ENCODE data around the gene FBXW11.
"Not testable (repeated sequence)": the region's sequence is repeated elsewhere in the genome, so short reads cannot be mapped to it uniquely, and the experiment has no call there.

Gene FBXW11

DNA sequence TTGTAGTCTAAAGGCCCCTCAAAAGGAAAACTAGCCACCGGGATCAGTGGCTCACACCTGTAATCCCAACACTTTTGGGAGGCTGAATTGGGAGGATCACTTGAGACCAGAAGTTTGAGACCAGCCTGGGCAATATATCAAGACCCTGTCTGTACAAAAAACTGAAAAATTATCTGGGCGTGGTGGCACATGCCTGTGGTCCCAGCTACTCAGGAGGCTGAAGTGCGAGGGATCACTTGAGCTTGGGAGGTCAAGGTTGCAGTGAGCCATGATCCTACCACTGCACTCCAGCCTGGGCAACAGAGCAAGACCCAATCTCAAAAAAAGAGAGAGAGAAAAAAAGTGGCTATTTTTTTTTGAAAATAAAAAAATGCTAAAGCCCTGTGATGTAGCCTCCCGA is 55.2 kb downstream of the FBXW11 start:
- no peak for DNase-seq

DNA sequence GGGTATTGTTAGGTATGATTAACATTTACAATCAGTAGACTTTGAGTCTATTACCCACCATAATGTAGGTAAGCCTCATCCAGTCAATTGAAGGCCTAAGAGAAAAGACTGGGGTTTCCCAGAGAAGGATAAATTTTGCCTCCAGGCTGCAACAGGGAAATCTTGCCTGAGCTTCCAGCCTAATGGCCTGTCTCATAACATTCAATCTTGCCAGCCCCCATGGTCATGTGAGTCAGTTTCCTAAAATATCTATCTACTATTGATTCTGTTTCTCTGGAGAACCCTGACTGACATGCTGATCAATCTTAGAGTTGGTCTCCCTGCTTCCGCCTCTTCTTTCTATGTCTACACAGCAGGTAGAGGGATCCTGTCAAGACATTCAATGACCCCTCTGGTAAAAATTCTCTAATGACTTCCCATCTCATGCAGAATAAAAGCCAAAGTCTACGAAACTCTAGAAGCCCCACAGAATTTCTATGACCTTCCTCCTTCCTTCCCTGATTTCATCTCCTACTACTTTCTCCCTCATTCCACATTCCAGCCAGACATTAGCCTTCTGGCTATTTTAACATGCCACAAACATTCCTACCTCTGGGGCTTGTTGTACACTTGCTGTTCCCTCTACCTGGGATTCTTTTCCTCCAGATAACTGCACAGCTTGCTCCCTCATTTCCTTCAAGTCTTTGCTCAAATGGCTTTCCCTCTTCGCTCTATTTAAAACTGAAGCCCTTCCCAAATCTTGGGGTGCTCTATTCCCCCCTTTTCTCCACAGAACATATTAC is 60.2 kb downstream of the FBXW11 start:
- DNase-seq = no peak

DNA sequence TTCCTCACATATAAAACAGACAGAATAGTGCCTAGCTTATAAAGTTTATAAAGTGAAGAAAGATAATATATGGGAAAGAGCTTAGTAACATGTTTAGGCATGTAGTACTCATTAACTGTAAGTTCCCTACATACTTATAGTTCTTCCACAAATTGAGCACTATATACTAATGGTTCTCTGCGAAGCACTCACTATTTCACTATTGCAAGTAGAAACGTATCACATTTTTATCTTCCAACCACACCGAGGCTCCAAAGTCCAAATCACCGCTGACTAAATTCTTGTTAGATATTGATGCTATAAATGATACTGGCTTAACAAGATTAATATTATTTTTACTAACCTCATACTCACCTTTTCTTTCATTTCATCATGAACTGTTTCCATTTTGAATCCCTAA is 61.0 kb downstream of the FBXW11 start:
- no peak for DNase-seq

DNA sequence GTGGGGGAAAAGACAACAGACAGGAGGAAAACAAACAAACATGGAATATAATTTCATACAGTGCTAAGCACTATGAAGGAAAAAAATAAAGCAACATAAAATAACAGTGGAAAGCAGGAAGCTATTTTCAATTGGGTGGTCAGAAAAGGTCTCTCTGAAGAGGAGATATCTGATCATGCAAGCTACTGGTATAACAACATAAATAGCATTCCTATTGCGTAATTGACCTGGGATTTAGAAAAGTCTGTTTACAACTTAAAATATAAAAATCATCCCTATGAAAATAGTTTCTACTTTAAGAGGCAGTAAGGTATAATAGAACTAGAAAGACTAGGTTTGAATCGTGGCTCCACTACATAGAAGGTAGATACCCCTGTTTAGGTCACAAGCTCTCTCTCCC is 61.4 kb downstream of the FBXW11 start:
- no peak for DNase-seq

DNA sequence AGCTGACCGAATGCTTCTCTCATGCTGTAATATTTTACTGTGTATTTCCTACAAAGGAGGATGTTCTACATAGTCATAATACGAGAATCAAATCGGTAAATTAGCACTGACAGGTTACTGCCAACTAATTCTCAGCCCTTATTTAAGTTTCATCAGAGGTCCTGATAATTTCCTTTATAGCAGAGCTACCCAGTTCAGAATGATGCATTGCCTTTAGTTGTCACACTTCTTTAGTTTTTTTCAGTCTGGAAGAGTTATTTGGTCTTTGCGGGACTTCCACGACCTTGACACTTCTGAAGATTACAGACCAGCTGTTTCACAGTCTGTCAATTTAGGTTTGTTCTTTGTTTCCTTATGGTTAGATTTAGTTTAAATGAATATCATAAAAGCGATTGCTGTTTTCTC is 64.3 kb downstream of the FBXW11 start:
- not testable (repeated sequence) for DNase-seq

DNA sequence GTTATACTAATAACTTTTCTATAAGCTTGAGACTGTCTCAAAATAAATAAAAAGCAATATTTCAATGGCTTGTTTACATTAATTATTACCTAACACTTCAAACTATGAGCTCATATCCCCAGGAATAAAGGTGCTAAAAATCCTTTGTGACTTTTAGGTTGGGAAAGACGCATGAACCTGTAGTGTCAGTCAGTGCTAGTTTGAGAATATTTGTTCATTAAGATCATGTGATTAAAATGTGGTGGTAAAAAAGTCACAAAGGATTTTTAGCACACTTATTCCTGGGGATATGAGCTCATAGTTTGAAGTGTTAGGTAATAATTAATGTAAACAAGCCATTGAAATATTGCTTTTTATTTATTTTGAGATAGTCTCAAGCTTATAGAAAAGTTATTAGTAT is 64.8 kb downstream of the FBXW11 start:
- DNase-seq = not testable (repeated sequence)

DNA sequence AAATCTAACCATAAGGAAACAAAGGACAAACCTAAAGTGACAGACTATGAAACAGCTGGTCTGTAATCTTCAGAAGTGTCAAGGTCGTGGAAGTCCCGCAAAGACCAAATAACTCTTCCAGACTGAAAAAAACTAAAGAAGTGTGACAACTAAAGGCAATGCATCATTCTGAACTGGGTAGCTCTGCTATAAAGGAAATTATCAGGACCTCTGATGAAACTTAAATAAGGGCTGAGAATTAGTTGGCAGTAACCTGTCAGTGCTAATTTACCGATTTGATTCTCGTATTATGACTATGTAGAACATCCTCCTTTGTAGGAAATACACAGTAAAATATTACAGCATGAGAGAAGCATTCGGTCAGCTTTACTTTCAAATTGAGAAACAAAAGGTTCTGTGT is 65.2 kb downstream of the FBXW11 start:
- DNase-seq = not testable (repeated sequence)

DNA sequence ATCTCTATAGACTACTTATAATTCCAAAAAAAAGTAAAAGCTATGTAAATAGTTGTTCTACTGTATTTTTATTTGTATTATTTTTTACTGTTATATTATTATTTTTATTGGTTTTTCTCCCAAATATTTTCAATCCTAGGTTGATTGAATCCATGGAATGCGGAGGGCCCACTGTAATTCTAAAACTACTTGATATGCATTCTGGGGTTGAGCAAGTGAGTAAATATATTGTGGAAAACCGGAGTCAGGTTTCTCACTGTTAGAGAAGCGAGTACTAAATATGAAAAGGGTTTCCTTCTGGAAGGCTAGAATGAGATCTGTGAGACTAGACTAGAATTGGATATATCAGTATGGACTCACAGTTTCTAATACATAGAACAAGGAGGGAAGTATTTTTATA is 66.5 kb downstream of the FBXW11 start:
- DNase-seq = no peak

DNA sequence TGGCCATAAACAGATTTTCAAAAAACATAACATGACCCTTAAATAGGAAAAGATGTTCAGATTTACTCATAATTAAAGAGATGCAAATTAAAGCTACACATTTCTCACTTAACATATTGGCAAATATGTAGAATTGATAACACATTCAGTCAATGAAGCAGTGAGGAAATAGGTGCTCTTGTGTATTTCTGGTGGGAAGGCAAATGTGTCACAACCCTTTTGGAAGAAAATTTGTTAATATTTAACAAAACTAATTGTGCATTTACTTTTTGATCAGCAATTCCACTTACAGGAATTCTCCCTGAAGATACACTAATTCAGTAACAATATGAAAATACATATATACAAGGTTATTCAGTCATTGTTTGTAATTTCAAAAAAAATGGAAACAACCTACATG is 68.1 kb downstream of the FBXW11 start:
- no peak for DNase-seq

DNA sequence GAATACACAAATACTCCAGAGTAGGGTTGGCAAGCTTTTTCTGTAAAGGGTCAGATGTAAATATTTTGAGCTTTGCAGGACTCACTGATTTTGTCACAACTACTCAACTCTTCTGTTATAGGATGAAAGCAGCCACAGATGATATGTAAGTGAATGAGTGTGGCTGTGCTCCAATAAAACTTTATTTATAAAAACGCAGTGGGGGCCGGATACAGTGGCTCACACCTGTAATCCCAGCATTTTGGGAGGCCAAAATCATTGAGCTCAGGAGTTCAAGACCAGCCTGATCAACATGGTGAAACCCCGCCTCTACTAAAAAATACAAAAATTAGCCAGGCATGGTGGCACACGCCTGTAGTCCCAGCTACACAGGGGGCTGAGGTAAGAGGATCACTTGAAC is 69.1 kb downstream of the FBXW11 start:
- DNase-seq = no peak

DNA sequence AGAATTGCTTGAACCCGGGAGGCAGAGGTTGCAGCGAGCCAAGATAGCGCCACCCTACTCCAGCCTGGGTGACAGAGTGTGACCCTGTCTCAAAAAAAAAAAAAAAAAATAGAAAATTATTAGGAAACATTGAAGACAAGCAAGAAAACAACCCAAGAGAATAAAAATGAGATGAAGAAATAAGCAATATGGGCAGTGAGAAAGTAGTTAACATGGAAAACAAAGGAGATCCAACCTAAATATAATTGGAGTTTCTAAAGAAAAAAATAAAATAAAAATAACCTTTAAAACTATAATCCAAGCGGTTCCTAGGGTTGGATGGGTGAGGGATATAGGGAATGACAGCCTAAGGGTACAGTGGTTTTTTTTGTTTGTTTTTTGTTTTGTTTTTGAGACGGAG is 71.9 kb downstream of the FBXW11 start:
- no peak for DNase-seq

DNA sequence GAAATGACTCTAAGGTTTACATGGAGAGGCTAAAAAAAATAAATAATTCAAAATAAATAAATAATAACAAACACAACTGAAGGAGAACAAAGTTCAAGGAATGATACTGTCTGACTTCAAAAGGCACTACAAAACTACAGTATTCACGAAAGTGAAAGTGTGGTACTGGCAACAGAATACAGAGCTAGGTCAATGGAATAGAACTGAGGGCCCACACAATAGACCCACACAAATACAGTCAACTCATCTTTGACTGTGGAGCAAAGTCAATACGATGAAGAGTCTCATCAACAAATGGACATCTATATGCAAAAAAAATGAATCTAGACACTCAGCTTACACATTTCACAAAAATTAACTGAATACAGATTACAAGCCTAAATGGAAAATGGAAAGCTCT is 75.3 kb downstream of the FBXW11 start:
- no peak for DNase-seq

DNA sequence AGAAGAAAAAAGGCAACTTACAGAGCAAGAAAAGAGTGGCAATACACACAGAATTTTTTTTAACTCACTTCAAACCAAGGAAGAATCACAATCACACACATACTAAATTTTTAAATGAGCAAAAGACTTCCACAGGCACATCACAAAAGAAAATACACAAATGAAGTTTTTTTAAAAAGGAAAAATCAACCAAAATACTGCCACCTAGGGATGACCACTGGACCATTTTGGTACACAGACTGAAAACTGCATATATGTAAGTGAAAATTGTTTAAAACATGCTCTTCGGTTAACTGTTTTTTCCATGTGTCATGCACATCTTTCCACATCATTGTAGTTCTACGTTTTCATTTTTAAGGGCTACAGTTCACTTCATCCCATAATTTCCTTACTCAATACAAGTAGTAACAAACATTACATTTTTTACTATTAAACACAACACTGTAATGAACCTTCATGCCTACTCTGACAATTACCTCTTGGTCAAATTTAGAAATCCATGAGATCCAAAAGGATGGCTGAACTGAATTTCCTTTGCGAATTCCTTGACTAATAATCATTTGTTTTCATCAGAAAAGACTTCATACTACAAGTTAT is 79.0 kb downstream of the FBXW11 start:
- DNase-seq = no peak

DNA sequence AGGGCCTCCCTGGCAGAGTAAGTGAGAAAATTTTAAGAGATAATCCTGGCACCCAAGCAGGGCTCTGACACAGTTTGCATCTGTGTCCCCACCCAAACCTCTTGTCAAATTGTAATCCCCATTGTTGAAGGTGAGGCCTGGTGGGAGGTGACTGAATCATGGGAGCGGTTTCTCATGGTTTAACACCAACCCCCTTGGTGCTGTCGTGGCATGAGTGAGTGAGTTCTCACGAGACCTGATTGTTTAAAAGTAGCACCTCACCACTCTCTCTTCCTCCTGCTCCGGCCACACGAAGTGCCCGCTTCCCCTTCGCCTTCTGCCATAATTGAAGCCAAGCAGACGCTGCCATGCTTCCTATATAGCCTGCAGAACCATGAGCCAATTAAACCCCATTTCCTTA is 80.1 kb downstream of the FBXW11 start:
- DNase-seq = no peak

DNA sequence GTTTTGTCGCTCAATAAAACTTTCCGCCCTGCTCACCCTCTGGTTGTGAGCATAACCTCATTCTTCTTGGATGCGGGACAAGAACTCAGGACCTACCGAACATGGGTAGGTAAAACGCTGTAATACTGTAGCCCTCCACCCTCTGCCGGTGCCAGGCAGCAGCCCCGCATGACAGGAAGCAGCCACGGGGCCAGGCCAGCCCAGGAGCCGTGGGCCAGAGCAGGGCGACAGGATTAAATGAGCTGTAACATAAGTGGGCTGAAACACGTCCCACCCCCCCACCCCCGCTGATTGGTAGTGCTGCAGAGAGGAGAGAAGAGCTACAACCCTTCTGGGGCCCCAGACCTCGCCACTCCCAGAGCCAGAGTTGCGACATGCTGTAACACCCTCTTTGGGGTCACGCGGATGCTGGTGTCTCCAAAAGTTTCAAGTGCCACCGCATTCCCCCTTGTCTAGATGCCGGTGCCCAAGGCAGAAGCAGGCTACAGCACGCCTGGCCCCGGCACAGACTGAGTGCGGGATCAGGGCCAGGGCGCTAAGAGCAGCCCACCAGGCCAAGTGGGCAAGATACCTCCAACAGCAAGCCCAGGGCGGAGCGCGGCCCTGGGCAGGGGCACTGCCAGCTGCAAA is 81.8 kb downstream of the FBXW11 start:
- no peak for DNase-seq

DNA sequence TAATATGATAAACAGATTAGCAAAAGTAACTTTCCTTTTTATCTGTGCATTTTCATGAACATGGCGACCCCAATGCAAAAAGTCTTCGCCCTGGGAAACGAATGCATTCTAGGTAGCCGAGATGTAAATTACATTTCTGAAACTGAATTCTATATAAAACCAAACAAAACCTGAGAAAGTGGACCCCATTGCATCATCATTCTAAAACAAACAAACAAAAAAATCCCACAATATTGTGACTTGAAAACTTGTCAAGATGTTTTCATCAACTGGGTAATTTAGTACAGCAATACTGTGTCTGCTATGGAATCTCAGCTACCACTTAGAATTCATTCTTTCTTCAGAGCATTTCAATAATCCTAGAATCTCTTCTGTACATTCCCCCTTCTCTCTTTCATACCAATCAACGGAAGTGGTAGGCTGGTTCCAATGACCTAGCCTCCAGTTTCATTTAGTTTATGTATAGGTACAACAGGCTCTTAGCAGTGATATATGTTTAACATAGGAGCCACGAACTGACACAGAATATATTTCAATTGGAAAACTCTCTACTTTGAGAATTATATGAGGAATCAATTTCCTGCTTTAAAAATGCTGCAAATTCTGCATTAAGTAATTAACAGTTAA is 85.6 kb downstream of the FBXW11 start:
- DNase-seq = no peak

DNA sequence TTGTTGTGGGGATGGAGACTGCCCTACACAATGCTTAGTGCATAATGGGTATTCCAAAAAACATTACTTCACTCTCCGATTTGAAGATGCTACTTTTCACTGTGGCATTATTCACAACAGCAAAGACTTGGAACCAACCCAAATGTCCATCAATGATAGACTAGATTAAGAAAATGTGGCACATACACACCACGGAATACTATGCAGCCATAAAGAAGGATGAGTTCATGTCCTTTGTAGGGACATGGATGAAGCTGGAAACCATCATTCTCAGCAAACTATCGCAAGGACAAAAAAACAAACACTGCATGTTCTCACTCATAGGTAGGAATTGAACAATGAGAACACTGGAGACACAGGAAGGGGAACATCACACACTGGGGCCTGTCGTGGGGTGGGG is 90.7 kb downstream of the FBXW11 start:
- DNase-seq = not testable (repeated sequence)

DNA sequence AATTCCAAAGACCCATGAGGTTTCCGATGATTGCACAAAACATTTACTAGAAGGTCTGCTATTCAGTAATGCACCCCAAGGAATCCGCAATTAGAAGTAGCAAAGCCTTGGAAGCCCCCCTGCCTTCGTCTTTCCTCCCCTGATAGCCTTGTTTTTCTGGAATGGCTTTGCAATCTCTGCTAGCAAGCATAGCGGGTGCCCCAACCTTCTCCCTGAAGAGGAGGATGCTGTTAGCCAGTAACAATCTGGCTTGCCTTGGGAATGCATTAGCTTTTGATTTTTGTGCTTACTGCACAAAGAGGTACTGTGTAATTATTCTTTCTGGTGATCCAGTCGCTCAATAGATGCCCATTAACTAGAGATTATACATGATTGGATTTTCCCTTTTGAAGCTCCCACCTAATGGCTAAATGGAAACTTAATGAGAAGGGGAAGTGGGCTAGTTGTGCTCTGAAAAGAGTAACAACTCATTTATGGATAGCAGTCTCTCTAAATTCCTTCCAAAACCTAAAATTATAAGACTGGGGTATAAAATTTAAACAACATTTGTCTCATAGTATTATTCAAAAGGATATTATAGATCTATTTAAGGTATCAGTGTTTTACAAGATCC is 91.6 kb downstream of the FBXW11 start:
- no peak for DNase-seq

DNA sequence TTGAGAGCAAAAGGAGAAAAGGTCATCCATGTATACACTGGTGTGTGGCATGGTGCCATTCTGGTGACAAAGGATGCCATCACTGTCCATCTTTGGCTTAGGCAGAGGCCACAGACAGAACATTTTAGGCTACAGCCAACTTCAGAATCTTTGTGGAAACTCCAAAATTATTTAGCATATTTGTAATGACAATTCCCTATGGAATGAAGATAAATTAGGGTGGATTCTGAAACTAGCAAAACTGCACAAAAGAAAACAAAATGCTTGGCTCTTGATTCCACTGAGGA is 92.5 kb downstream of the FBXW11 start:
- peak; percentile 47 for DNase-seq

DNA sequence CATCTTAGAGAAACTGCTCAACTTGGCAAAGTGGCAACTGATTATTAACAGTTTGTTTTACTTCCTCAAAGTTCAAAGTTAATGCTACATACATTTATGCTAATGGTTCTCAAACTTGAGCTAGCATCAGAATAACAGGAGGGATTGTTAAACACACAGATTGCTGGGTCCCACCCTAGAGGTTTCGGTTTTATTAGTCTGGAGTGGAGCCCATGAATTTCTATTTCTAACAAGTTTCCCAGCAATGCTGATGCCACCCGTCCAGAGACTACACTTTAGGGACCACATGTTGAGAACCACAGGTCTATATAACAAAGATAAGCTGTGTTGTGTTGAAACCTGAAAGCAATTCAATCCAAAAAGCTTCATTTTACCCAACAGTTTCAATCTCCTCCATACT is 95.3 kb downstream of the FBXW11 start:
- no peak for DNase-seq

DNA sequence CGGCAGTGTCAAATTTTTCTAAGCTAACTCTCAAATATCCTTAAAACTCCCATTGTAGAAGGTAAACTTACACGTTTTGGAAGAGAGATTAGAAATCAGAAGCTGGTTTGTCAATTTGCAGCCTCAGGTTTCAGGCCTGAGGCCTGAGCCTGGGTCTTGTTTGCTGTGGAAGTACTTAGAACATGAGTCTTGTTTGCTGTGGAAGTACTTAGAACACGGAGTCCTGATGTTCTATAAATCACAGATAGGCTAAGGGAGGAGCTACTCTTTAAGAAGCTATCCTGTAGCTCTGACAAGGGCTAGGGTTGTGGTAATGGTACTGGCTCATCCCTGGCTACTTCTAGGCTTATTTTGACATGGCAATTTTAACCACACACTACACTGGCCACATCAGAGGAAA is 97.8 kb downstream of the FBXW11 start:
- DNase-seq = no peak

DNA sequence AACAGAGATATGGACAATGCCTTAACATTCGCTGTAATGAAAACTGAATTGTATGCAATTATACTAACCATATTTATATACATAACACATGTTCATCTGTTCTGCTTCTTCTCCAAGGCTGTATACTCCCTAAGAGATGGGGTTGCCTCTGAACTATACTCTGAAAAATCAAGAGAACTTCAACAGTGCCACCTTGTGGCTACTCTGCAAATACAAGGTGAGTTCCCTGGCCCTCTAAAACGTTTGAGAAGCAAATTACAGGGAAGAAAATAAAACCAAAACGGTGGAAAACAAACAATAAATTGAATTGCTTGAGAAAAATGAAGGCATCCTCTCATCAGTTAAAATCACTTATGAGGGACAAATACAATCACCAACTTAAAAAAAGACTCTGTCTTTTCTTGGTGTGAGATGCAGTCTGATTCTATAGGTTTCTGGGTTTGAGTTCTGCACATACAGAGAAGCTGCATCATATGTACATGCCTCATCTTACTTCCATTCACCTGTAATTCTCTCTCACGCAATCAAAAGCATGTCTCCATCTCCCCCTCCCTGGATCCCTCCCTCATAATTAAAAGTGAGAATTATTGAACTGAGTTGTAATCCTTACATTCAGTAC is 98.6 kb downstream of the FBXW11 start:
- peak; percentile 69 for DNase-seq
